MCF 10A (cell line): ENCODE data around the gene CNOT8. TPM values are rescaled to one million over a fixed set of nuclear protein-coding genes. Genes with fewer than 3 reads are reported as not detected.

Experiments used
- BruUV-seq: library from RNA; stranded (reverse); fragments of 400-500 nt; replicated peaks from 2 replicates; lab custom pipeline; 2021; lab: Mats Ljungman, UMichigan
- CTCF ChIA-PET: fragments of 300-600 bp; sonication (Branson Sonifier 250); formaldehyde crosslinking; extraction: SDS; loops from one replicate; lab custom pipeline; 2021; ENCODE audit warnings: antibody characterized with exemption, inconsistent platforms; lab: Yijun Ruan, JAX
- POLR2A ChIA-PET: fragments of 300-600, 350-650 bp; sonication (Branson Sonifier 250); formaldehyde crosslinking; extraction: SDS; loops from one replicate; lab custom pipeline; 2020; ENCODE audit warnings: antibody characterized with exemption, inconsistent platforms; lab: Yijun Ruan, JAX
- DNase-seq: peaks from one replicate; pipeline ENCODE4 v3.0.0-alpha.2; 2018; ENCODE audit not compliant: unreplicated experiment
- H3K27ac Mint-ChIP-seq: one replicate; pipeline ENCODE4 v1.8.0; 2022; ENCODE audit warnings: mild to moderate bottlenecking, low read depth, mixed read lengths; ENCODE audit not compliant: unreplicated experiment
- H3K27me3 Mint-ChIP-seq: one replicate; pipeline ENCODE4 v1.8.0; 2022; ENCODE audit warnings: mixed read lengths; ENCODE audit not compliant: insufficient read depth, unreplicated experiment
- H3K36me3 Mint-ChIP-seq: one replicate; pipeline ENCODE4 v1.8.0; 2022; ENCODE audit warnings: mild to moderate bottlenecking, moderate library complexity, mixed read lengths; ENCODE audit not compliant: insufficient read depth, unreplicated experiment
- H3K4me1 Mint-ChIP-seq: one replicate; pipeline ENCODE4 v1.8.0; 2022; ENCODE audit warnings: mixed read lengths; ENCODE audit not compliant: insufficient read depth, unreplicated experiment
- H3K4me3 Mint-ChIP-seq: one replicate; pipeline ENCODE4 v1.8.0; 2022; ENCODE audit warnings: mild to moderate bottlenecking, moderate library complexity, mixed read lengths; ENCODE audit not compliant: unreplicated experiment
- H3K9me3 Mint-ChIP-seq: one replicate; pipeline ENCODE4 v1.8.0; 2022; ENCODE audit warnings: mixed read lengths; ENCODE audit not compliant: unreplicated experiment
- CTCF ChIP-seq: fragments of 200-600 bp; IDR thresholded peaks from one replicate; pipeline ENCODE4 v1.8.0; 2022; ENCODE audit warnings: antibody characterized with exemption, mild to moderate bottlenecking; ENCODE audit not compliant: unreplicated experiment
- intact Hi-C: fragments of 100-400 bp; cut with micrococcal nuclease; formaldehyde crosslinking; loops from 2 replicates; pipeline ENCODE4 v1.14.1; 2022
- total RNA-seq: library from RNA; stranded (reverse); gene quantifications from 2 replicates; pipeline ENCODE4 v1.2.3, GENCODE V29; 2022

Gene CNOT8
- total RNA-seq, 1 experiment from 2014 or later, result 52.3 TPM

DNA sequence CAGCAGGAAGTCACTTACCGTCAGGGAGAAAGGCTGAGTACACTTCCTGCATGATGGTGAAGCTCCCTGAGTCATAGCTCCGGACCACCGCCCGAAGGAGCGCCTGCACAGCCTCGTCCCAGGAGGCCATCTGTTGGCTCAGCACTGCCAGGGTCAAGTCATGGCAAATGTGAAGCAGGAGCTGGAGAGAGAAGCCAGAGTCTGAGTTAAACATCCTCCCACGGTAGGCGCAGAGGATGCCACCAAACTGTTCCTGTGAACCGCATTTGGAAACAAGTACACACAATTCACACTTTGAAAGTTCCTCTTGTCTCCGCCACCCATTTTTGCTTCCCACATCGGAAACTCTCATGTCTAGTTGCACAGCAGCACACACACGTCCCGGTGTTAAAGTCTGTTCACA lies 33.9 kb downstream of the CNOT8 start:
- no peak overlapping the region for H3K4me3 Mint-ChIP-seq
- TF ChIP-seq CTCF, result no peak
- CTCF ChIA-PET, result interaction anchor here (1.4 kb wide), 1 partner anchor 11 kb away, joined by 4 read pairs; no protein-coding TSS in a partner anchor
- peaks cover 100% of the 10 kb centered on the region for H3K36me3 Mint-ChIP-seq
- no TSS peak for BruUV-seq
- H3K4me1 Mint-ChIP-seq, result no peaks in the 10 kb centered on the region
- H3K27ac Mint-ChIP-seq, result no peak overlapping the region
- H3K9me3 Mint-ChIP-seq, result peaks cover under 1% of the 10 kb centered on the region
- no peak for DNase-seq
- H3K27me3 Mint-ChIP-seq, result no peaks in the 10 kb centered on the region
- POLR2A ChIA-PET, result interaction anchor here (1.7 kb wide), 1 partner anchor 10 kb away, joined by 5 read pairs; no protein-coding TSS in a partner anchor
- intact Hi-C loops, result no loop called here

GRCh38 chr5:154893381-154893780 lies 35.0 kb downstream of the CNOT8 start:
- DNase-seq, result no peak
- BruUV-seq, result no TSS peak
- H3K4me3 Mint-ChIP-seq, result no peak overlapping the region
- peaks cover 100% of the 10 kb centered on the region for H3K36me3 Mint-ChIP-seq
- TF ChIP-seq CTCF, result no peak
- H3K27me3 Mint-ChIP-seq, result no peaks in the 10 kb centered on the region
- ChIA-PET POLR2A (interaction anchor here (1.7 kb wide), 1 partner anchor 9 kb away, joined by 5 read pairs; no protein-coding TSS in a partner anchor), CTCF (interaction anchor here (0.6 to 1.4 kb wide), 4 partner anchors 10 to 1792 kb away, joined by 3 to 5 read pairs (median 4); no protein-coding TSS in a partner anchor)
- H3K27ac Mint-ChIP-seq, result no peak overlapping the region
- no peaks in the 10 kb centered on the region for H3K4me1 Mint-ChIP-seq
- intact Hi-C loops, result no loop called here
- H3K9me3 Mint-ChIP-seq, result no peaks in the 10 kb centered on the region

DNA sequence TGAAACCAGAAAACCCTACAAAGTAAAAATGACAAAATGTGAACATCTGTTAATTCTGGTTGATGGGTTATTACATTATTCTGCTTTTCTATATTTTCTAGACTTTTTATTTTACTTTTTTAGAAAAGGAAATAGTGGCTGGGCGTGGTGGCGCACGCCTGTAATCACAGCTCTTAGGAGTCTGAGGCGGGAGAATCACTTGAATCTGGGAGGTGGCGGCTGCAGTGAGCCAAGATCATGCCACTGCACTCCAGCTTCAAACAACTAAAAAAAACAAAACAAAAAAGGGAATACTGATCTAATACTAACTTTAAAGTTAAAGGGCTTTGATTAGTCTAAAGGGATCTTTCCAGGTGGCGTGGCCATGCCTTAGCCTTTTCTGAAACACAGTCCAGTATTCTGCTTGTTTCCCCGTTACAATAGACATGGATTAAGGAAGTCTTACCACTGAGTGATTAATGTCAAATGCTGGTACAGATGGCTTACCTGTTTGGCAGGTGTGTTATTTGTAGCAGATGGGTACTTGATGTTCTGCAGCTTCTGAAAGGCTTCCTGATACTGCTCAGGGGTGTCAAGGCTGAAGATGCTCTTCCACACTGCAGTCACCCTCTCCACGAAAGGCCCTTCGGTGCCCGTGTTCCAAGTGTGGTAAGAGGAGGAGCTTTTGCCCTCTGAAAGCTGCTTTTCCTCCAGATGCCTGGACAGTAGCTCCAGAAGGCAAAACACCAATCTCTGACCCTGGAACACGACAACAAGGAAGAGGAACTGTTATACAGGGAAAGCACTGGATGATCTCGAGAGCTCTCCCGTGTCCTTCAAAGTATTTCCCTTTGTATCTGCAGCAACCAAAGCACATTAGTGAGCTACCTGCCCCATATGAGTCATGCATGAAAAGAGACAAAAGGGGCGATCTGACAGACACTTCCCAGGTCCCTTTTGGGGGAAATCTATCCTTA lies 37.5 kb downstream of the CNOT8 start:
- POLR2A ChIA-PET, result interaction anchor here (0.6 to 1.6 kb wide), 3 partner anchors 16 to 916 kb away, joined by 3 to 4 read pairs (median 4); partner anchors contain the start of gene CNOT8
- no peak for TF ChIP-seq CTCF

More for the DNA sequence above, 37.5 kb downstream of the CNOT8 start:
- H3K27me3 Mint-ChIP-seq, result no peaks in the 10 kb centered on the region
- H3K27ac Mint-ChIP-seq, result no peak overlapping the region
- no peaks in the 10 kb centered on the region for H3K4me1 Mint-ChIP-seq
- BruUV-seq, result no TSS peak
- CTCF ChIA-PET, result interaction anchor here (0.6 to 1.2 kb wide), 6 partner anchors 14 to 246 kb away, joined by 3 to 4 read pairs (median 4); no protein-coding TSS in a partner anchor
- peaks cover 100% of the 10 kb centered on the region for H3K36me3 Mint-ChIP-seq
- DNase-seq, result no peak
- H3K9me3 Mint-ChIP-seq, result no peaks in the 10 kb centered on the region
- no peak overlapping the region for H3K4me3 Mint-ChIP-seq
- intact Hi-C loops, result no loop called here
